Measurements from ENCODE around the gene CD79B. TPM values are rescaled to one million over a fixed set of nuclear protein-coding genes. Genes with fewer than 3 reads are reported as not detected.

CD79B gene
- total and polyA plus RNA-seq, 11 donors = 2.2 to 16.2 (median 4.9) TPM

DNA sequence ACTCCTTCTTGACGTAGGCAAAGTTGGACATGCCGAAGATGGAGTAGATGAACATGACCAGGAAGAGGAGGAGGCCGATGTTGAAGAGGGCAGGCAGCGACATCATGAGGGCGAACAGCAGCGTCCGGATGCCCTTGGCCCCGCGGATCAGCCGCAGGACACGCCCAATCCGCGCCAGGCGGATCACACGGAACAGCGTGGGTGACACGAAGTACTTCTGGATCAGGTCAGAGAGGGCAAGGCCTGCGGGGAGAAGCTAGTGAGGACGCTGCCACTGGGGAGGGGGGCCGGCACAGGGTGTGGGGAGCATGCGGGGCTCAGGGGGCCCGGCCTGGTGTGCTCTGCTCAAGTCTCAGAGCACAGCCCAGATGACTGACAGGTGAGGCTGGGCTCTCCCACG is 9.6 kb upstream of the CD79B start:
- Histone ChIP-seq H3K4me3 (no peak overlapping the region), H3K9me3 (no peaks in the 10 kb centered on the region), H3K4me1 (peaks cover 0 to 11% (median 0%) of the 10 kb centered on the region in 12 donors), H3K27me3 (no peaks in the 10 kb centered on the region), H3K27ac (no peak overlapping the region), H3K36me3 (no peaks in the 10 kb centered on the region)
- intact Hi-C loops (cut with DNase I) = no loop called here
- DNase-seq (no peak), ATAC-seq (no peak)
- no peak for TF ChIP-seq POLR2A (IDR thresholded peaks at IDR 0.05)
- TF ChIP-seq, protein P1, sequence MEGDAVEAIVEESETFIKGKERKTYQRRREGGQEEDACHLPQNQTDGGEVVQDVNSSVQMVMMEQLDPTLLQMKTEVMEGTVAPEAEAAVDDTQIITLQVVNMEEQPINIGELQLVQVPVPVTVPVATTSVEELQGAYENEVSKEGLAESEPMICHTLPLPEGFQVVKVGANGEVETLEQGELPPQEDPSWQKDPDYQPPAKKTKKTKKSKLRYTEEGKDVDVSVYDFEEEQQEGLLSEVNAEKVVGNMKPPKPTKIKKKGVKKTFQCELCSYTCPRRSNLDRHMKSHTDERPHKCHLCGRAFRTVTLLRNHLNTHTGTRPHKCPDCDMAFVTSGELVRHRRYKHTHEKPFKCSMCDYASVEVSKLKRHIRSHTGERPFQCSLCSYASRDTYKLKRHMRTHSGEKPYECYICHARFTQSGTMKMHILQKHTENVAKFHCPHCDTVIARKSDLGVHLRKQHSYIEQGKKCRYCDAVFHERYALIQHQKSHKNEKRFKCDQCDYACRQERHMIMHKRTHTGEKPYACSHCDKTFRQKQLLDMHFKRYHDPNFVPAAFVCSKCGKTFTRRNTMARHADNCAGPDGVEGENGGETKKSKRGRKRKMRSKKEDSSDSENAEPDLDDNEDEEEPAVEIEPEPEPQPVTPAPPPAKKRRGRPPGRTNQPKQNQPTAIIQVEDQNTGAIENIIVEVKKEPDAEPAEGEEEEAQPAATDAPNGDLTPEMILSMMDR (IDR thresholded peaks at IDR 0.05) = no peak
- 92 to 94% (median 94%) methylated on average over 21 to 23 of the region's 23 CpGs for WGBS, 4 donors

DNA sequence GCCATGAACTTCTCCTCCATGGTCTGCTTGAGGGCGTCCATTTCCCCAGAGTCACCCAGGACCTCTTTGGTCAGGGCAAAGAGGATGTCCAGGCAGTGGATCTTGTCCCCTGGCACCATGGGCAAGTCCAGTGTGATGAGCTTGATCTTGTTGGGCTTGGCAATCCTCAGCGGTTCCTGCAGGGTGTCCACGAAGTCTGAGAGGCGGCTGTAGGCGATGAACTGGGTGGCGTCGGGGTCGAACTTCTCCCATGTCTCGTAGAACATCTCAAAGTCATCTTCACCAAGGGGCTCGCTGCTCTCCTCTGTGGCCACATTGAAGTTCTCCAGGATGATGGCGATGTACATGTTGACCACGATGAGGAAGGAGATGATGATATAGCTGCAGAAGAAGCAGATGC is 9.0 kb upstream of the CD79B start:
- 94 to 98% (median 95%) methylated on average over 11 to 12 of the region's 12 CpGs for WGBS, 4 donors
- H3K36me3 ChIP-seq = no peaks in the 10 kb centered on the region
- no peak overlapping the region for H3K4me3 ChIP-seq
- ATAC-seq (no peak), DNase-seq (no peak)
- H3K4me1 ChIP-seq = peaks cover 0 to 5% (median 0%) of the 10 kb centered on the region in 12 donors
- intact Hi-C loops (cut with DNase I) = no loop called here
- no peak overlapping the region for H3K27ac ChIP-seq
- TF ChIP-seq POLR2A (IDR thresholded peaks at IDR 0.05) = no peak
- TF ChIP-seq, protein P1 (IDR thresholded peaks at IDR 0.05) = no peak
- H3K9me3 ChIP-seq = no peaks in the 10 kb centered on the region
- H3K27me3 ChIP-seq = no peaks in the 10 kb centered on the region

DNA sequence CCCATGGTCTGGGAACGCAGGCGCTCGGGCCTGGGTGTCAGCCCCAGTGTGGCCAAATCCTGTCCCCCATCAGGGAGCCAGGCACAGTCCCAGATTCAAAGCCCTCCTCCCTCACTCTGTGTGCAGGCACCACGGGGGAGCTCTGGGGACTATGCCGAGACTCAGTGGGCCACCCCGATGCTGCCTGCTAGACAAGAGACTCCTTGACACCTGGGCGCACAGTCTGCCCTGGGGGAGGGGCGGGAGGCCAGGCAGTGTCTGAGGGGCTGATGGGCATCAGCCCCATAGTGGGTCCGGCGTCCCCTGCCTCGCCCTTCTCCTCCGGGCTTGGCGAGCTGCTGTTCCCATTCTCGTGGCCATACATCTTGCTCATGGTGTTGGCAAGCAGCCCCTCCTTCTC is 8.5 kb upstream of the CD79B start:
- ATAC-seq (no peak), DNase-seq (no peak)
- Histone ChIP-seq H3K27ac (no peak overlapping the region), H3K4me3 (no peak overlapping the region), H3K27me3 (no peaks in the 10 kb centered on the region), H3K36me3 (no peaks in the 10 kb centered on the region), H3K9me3 (no peaks in the 10 kb centered on the region), H3K4me1 (no peaks in the 10 kb centered on the region)
- WGBS, 4 donors = 92 to 96% (median 94%) methylated on average over 11 to 14 of the region's 14 CpGs
- intact Hi-C loops (cut with DNase I) = no loop called here
- TF ChIP-seq POLR2A (IDR thresholded peaks at IDR 0.05) = no peak
- TF ChIP-seq, protein P1 (IDR thresholded peaks at IDR 0.05) = no peak

DNA sequence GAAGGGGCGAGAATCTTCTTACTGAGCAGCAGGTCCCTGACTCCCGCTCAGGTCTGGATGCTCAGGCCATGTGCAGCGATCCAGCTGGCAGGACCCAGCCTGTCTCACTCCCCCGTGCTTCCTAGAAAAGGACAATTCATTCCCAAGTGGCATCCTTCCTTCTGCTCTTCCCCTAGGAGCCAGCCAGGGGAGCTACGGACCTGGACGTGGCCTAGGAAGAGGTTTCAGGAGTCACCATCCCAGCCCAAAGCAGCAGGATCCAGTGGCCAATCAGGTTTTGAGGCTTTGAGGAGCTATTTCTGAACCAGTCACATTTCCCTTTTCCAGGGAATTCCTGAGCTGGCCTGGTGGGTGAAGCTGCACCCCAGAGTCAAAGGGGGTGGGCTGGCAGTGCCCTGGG is 7.8 kb upstream of the CD79B start:
- no peak for TF ChIP-seq POLR2A (IDR thresholded peaks at IDR 0.05)
- TF ChIP-seq, protein P1 (IDR thresholded peaks at IDR 0.05) = no peak
- Histone ChIP-seq H3K4me3 (no peak overlapping the region), H3K36me3 (no peaks in the 10 kb centered on the region), H3K27ac (no peak overlapping the region), H3K4me1 (no peaks in the 10 kb centered on the region), H3K9me3 (no peaks in the 10 kb centered on the region), H3K27me3 (no peaks in the 10 kb centered on the region)
- WGBS, 4 donors = 58 to 77% (median 68%) methylated on average over 6 of the region's 6 CpGs
- DNase-seq = no peak
- ATAC-seq = no peak
- intact Hi-C loops (cut with DNase I) = no loop called here

All from heart left ventricle (tissue), 16 donors.